Glutamatergic neuron (in vitro differentiated cells): ENCODE results near the gene IGFALS. TPM values are rescaled to one million over a fixed set of nuclear protein-coding genes. Genes with fewer than 3 reads are reported as not detected.

Experiments
- DNase-seq: peaks from one replicate; pipeline ENCODE4 v3.0.0; 2022
- H3K27ac Mint-ChIP-seq: one replicate; pipeline ENCODE4 v1.8.0; 2020; ENCODE audit warnings: mild to moderate bottlenecking, mixed read lengths, inconsistent platforms; ENCODE audit not compliant: unreplicated experiment
- H3K27me3 Mint-ChIP-seq: one replicate; pipeline ENCODE4 v1.8.0; 2020; ENCODE audit warnings: mild to moderate bottlenecking, moderate library complexity, mixed read lengths, inconsistent platforms; ENCODE audit not compliant: unreplicated experiment
- H3K36me3 Mint-ChIP-seq: one replicate; pipeline ENCODE4 v1.8.0; 2020; ENCODE audit warnings: mild to moderate bottlenecking, mixed read lengths, inconsistent platforms; ENCODE audit not compliant: unreplicated experiment
- H3K4me1 Mint-ChIP-seq: one replicate; pipeline ENCODE4 v1.8.0; 2020; ENCODE audit warnings: mild to moderate bottlenecking, low read depth, mixed read lengths, inconsistent platforms; ENCODE audit not compliant: unreplicated experiment
- H3K4me3 Mint-ChIP-seq: one replicate; pipeline ENCODE4 v1.8.0; 2020; ENCODE audit warnings: mild to moderate bottlenecking, mixed read lengths, inconsistent platforms; ENCODE audit not compliant: unreplicated experiment
- H3K9me3 Mint-ChIP-seq: one replicate; pipeline ENCODE4 v1.8.0; 2020; ENCODE audit warnings: mild to moderate bottlenecking, moderate library complexity, mixed read lengths, inconsistent platforms; ENCODE audit not compliant: unreplicated experiment
- CTCF ChIP-seq: fragments of 200-600 bp; sonication (generic); IDR thresholded peaks from one replicate; pipeline ENCODE4 v1.5.0; 2021; ENCODE audit not compliant: partially characterized antibody, unreplicated experiment
- total RNA-seq: library from RNA; stranded (reverse); fragmentation: NEBNext Ultra II Directional; extraction: Animal tissue kit (Norgen Biotek cat#: 25700); gene quantifications from one replicate; pipeline ENCODE4 v1.2.1, GENCODE V29; 2021; ENCODE audit not compliant: unreplicated experiment

Gene IGFALS
- total RNA-seq, 1 donor from 2014 or later, result 0.39 TPM

- H3K4me1 Mint-ChIP-seq, result peaks cover 2% of the 10 kb centered on the region
- no peak for DNase-seq
- H3K9me3 Mint-ChIP-seq, result peaks cover 5% of the 10 kb centered on the region
- no peaks in the 10 kb centered on the region for H3K36me3 Mint-ChIP-seq
- H3K27me3 Mint-ChIP-seq, result peaks cover 15% of the 10 kb centered on the region
- no peak overlapping the region for H3K27ac Mint-ChIP-seq
- TF ChIP-seq CTCF, result no peak
- no peak overlapping the region for H3K4me3 Mint-ChIP-seq
Observed at GRCh38 chr16:1784977-1785845, 8.3 kb downstream of the IGFALS start.

GRCh38 chr16:1782408-1783264 is 10.9 kb downstream of the IGFALS start, which contains the start of the genes NUBP2 and SPSB3:
TSS of gene NUBP2 (plus strand) at chr16:1782960. CDS start at chr16:1783021, 61 bp downstream.
TSS of gene SPSB3 (minus strand) at chr16:1782571. CDS start at chr16:1781483, 1,088 bp downstream.
- H3K9me3 Mint-ChIP-seq, result peaks cover 5% of the 10 kb centered on the region
- peak within 1 kb of the TSS; percentile 87 for H3K27ac Mint-ChIP-seq
- H3K4me3 Mint-ChIP-seq, result peak within 1 kb of the TSS; percentile 92
- H3K27me3 Mint-ChIP-seq, result peaks cover 20% of the 10 kb centered on the region
- TF ChIP-seq CTCF, result no peak
- peak; percentile 98 for DNase-seq
- peaks cover 4% of the 10 kb centered on the region for H3K4me1 Mint-ChIP-seq
- no peaks in the 10 kb centered on the region for H3K36me3 Mint-ChIP-seq

- peaks cover 20% of the 10 kb centered on the region for H3K27me3 Mint-ChIP-seq
- peak; percentile 61 for DNase-seq
- peak overlapping the region; percentile 87 for H3K27ac Mint-ChIP-seq
- H3K4me1 Mint-ChIP-seq, result peaks cover 4% of the 10 kb centered on the region
- peak overlapping the region; percentile 90 for H3K4me3 Mint-ChIP-seq
- H3K9me3 Mint-ChIP-seq, result peaks cover 5% of the 10 kb centered on the region
- H3K36me3 Mint-ChIP-seq, result no peaks in the 10 kb centered on the region
- no peak for TF ChIP-seq CTCF
Observed at GRCh38 chr16:1781758-1782407, 11.6 kb downstream of the IGFALS start.

- TF ChIP-seq CTCF, result no peak
- Mint-ChIP-seq H3K4me1 (peaks cover 9% of the 10 kb centered on the region), H3K27me3 (peaks cover 23% of the 10 kb centered on the region), H3K4me3 (peak overlapping the region; percentile 90), H3K27ac (peak overlapping the region; percentile 87), H3K9me3 (peaks cover 6% of the 10 kb centered on the region), H3K36me3 (no peaks in the 10 kb centered on the region)
- DNase-seq, result peak; percentile 13
Observed at GRCh38 chr16:1781254-1781653, 12.3 kb downstream of the IGFALS start.
